T-cell (primary cell): Measurements from ENCODE around the gene RBPJ. TPM values are rescaled to one million over a fixed set of nuclear protein-coding genes. Genes with fewer than 3 reads are reported as not detected.

Experiments used
- ATAC-seq, 4 experiments: fragments of 200-7000 bp in 3 of 4; fragments of 150-1000 bp in 1 of 4; cut with Tn5 transposase; replicated peaks in 1 of 4; 1 replicate in 3 of 4; 2 replicates in 1 of 4; pipeline ENCODE4 v1.10.0; 2021; ENCODE audit warnings: moderate library complexity in 3 of 4, mild to moderate bottlenecking in 2 of 4, moderate number of reproducible peaks in 1 of 4
- CTCF ChIA-PET, 2 donors: fragments of 300-600 bp; sonication (Branson Sonifier 250); formaldehyde crosslinking; loops; one replicate each; lab custom pipeline; 2022; ENCODE audit warnings: antibody characterized with exemption in 2 of 2; lab: Charles Lee
- POLR2A ChIA-PET, 2 donors: fragments of 300-600 bp; sonication (Branson Sonifier 250); formaldehyde crosslinking; loops; one replicate each; lab custom pipeline; 2022; ENCODE audit warnings: antibody characterized with exemption in 2 of 2; lab: Charles Lee
- DNase-seq, 35 experiments: peaks; one replicate each; pipeline versions ENCODE4 v3.0.0 to v3.0.0-alpha.2; 2013 to 2023
- H3K27ac ChIP-seq: one replicate; pipeline ENCODE4 v1.5.1; 2013; ENCODE audit warnings: low read length
- H3K27me3 ChIP-seq, 2 experiments: replicated peaks in 1 of 2; 1 replicate in 1 of 2; 2 replicates in 1 of 2; pipeline versions ENCODE4 v1.6.1 to v1.7.0; 2013; ENCODE audit warnings: low read length in 1 of 2, mixed read lengths in 1 of 2; ENCODE audit not compliant: control insufficient read depth in 2 of 2, insufficient read depth in 2 of 2; ENCODE audit errors: extremely low read depth in 1 of 2
- H3K36me3 ChIP-seq, 2 donors: 1 replicate in 1 of 2; 2 replicates in 1 of 2; pipeline versions ENCODE4 v1.6.1 to v1.7.0; 2013; ENCODE audit warnings: low read length in 1 of 2; ENCODE audit not compliant: control insufficient read depth in 2 of 2, insufficient read depth in 1 of 2; ENCODE audit errors: extremely low read depth in 1 of 2
- H3K4me1 ChIP-seq, 2 experiments: 1 replicate in 1 of 2; 2 replicates in 1 of 2; pipeline versions ENCODE4 v1.6.1 to v1.7.0; 2013; ENCODE audit warnings: low read length in 2 of 2, mixed read lengths in 1 of 2; ENCODE audit not compliant: insufficient read depth in 2 of 2, control insufficient read depth in 1 of 2; ENCODE audit errors: extremely low read depth in 1 of 2
- H3K4me3 ChIP-seq, 2 donors: 1 replicate in 1 of 2; 2 replicates in 1 of 2; pipeline versions ENCODE4 v1.5.1 to v1.7.0; 2013; ENCODE audit warnings: mild to moderate bottlenecking in 2 of 2, low read length in 1 of 2, moderate library complexity in 1 of 2; ENCODE audit not compliant: control insufficient read depth in 1 of 2; ENCODE audit errors: extremely low read depth in 1 of 2
- H3K9me3 ChIP-seq: 2 replicates; pipeline ENCODE4 v1.7.0; 2013
- H3K27ac Mint-ChIP-seq, 2 donors: one replicate each; pipeline ENCODE4 v1.8.0; 2020 to 2021; ENCODE audit warnings: mild to moderate bottlenecking in 2 of 2, mixed read lengths in 2 of 2
- H3K27me3 Mint-ChIP-seq, 2 donors: one replicate each; pipeline ENCODE4 v1.8.0; 2021 to 2022; ENCODE audit warnings: mixed read lengths in 2 of 2
- H3K36me3 Mint-ChIP-seq: one replicate; pipeline ENCODE4 v1.8.0; 2021; ENCODE audit warnings: mixed read lengths
- H3K4me1 Mint-ChIP-seq, 3 donors: one replicate each; pipeline ENCODE4 v1.8.0; 2020 to 2022; ENCODE audit warnings: mixed read lengths in 3 of 3, mild to moderate bottlenecking in 1 of 3
- H3K4me3 Mint-ChIP-seq, 3 donors: one replicate each; pipeline ENCODE4 v1.8.0; 2020 to 2022; ENCODE audit warnings: mild to moderate bottlenecking in 3 of 3, mixed read lengths in 3 of 3, moderate library complexity in 3 of 3
- H3K9me3 Mint-ChIP-seq, 3 donors: one replicate each; pipeline ENCODE4 v1.8.0; 2020 to 2022; ENCODE audit warnings: mixed read lengths in 3 of 3
- WGBS: methylation state at CpG from one replicate; pipeline ENCODE4 v1.1.5; 2013; ENCODE audit warnings: missing lambda C conversion rate; ENCODE audit not compliant: insufficient coverage; 5-methylcytosine and 5-hydroxymethylcytosine counted together
- total RNA-seq, 35 experiments: library from RNA in 6 of 35; stranded (reverse) in 6 of 35; fragments of 120-200 nt in 1 of 35; gene quantifications; one replicate each; pipeline versions ENCODE4 v1.2.1 to v1.2.4 and lab custom pipeline; 2013 to 2026

RBPJ gene
- total RNA-seq, 5 donors from 2014 or later (not counting 1 experiment from before 2014, with no cell fraction given): 55.6 to 81.1 (median 60.5) TPM

- H3K4me3 Mint-ChIP-seq: no peak overlapping the region
- no peaks in the 10 kb centered on the region for H3K27me3 Mint-ChIP-seq
- POLR2A ChIA-PET: interaction anchor here in 1 of 2 donors (0.7 kb wide), 1 partner anchor 13 kb away, joined by 4 read pairs; no protein-coding TSS in a partner anchor
- Histone ChIP-seq H3K36me3 (no peaks in the 10 kb centered on the region), H3K4me3 (no peak overlapping the region), H3K9me3 (no peaks in the 10 kb centered on the region), H3K4me1 (peaks cover 1 to 3% of the 10 kb centered on the region in 2 experiments), H3K27me3 (no peaks in the 10 kb centered on the region), H3K27ac (no peak overlapping the region)
- H3K36me3 Mint-ChIP-seq: no peaks in the 10 kb centered on the region
- CTCF ChIA-PET: interaction anchor here (0.6 to 0.7 kb wide), 2 partner anchors 19 to 21 kb away, joined by 4 to 6 read pairs; no protein-coding TSS in a partner anchor
- H3K9me3 Mint-ChIP-seq: no peaks in the 10 kb centered on the region
- peaks cover 55 to 68% (median 64%) of the 10 kb centered on the region in 3 donors for H3K4me1 Mint-ChIP-seq
- peak overlapping the region in 1 of 2 donors; percentile 47 for H3K27ac Mint-ChIP-seq
- no peak for ATAC-seq
- no CpG with 5 or more reads among the region's 2 CpGs for WGBS
- no peak for DNase-seq
These were observed 16.8 kb downstream of the RBPJ start for GRCh38 chr4:26337612-26338011.

- no peak overlapping the region for H3K4me3 ChIP-seq
- CTCF ChIA-PET: interaction anchor here (0.9 to 3.0 kb wide), 2 partner anchors 9 to 13 kb away, joined by 11 to 18 read pairs; no protein-coding TSS in a partner anchor
- Mint-ChIP-seq H3K27me3 (no peaks in the 10 kb centered on the region), H3K4me3 (no peak overlapping the region), H3K36me3 (peaks cover 5% of the 10 kb centered on the region), H3K4me1 (peaks cover 63 to 68% (median 64%) of the 10 kb centered on the region in 3 donors), H3K27ac (no peak overlapping the region), H3K9me3 (no peaks in the 10 kb centered on the region)
- H3K4me1 ChIP-seq: peaks cover 0 to 2% of the 10 kb centered on the region in 2 experiments
- DNase-seq (no peak), ATAC-seq (no peak)
- WGBS: no CpG with 5 or more reads among the region's 3 CpGs
- H3K9me3 ChIP-seq: no peaks in the 10 kb centered on the region
- POLR2A ChIA-PET: no interaction called here
- no peaks in the 10 kb centered on the region for H3K36me3 ChIP-seq
- H3K27me3 ChIP-seq: no peaks in the 10 kb centered on the region
- H3K27ac ChIP-seq: no peak overlapping the region
These were observed 21.7 kb downstream of the RBPJ start for GRCh38 chr4:26342328-26343037.

- Mint-ChIP-seq H3K27ac (no peak overlapping the region), H3K9me3 (no peaks in the 10 kb centered on the region), H3K27me3 (no peaks in the 10 kb centered on the region), H3K4me3 (no peak overlapping the region), H3K36me3 (peaks cover 6% of the 10 kb centered on the region), H3K4me1 (peaks cover 61 to 65% (median 62%) of the 10 kb centered on the region in 3 donors)
- ATAC-seq: no peak
- no peak overlapping the region for H3K4me3 ChIP-seq
- peaks cover 0 to 2% of the 10 kb centered on the region in 2 experiments for H3K4me1 ChIP-seq
- POLR2A ChIA-PET: interaction anchor here (0.6 to 0.7 kb wide), 2 partner anchors 151 to 672 kb away, joined by 4 to 16 read pairs; no protein-coding TSS in a partner anchor
- no peaks in the 10 kb centered on the region for H3K36me3 ChIP-seq
- no peak for DNase-seq
- no peaks in the 10 kb centered on the region for H3K27me3 ChIP-seq
- H3K9me3 ChIP-seq: no peaks in the 10 kb centered on the region
- CTCF ChIA-PET: interaction anchor here in 1 of 2 donors (0.9 kb wide), 1 partner anchor 10 kb away, joined by 18 read pairs; no protein-coding TSS in a partner anchor
- WGBS: 60% methylated on average over 1 of the region's 3 CpGs
- no peak overlapping the region for H3K27ac ChIP-seq
These were observed 22.2 kb downstream of the RBPJ start for GRCh38 chr4:26343038-26343398.

GRCh38 chr4:26344901-26345564 lies 24.2 kb downstream of the RBPJ start:
- Histone ChIP-seq H3K4me1 (peaks cover 0 to 2% of the 10 kb centered on the region in 2 experiments), H3K4me3 (no peak overlapping the region), H3K27ac (no peak overlapping the region), H3K36me3 (no peaks in the 10 kb centered on the region), H3K9me3 (no peaks in the 10 kb centered on the region), H3K27me3 (no peaks in the 10 kb centered on the region)
- ChIA-PET CTCF (interaction anchor here in 1 of 2 donors (1.0 to 1.7 kb wide), 3 partner anchors 12 to 20 kb away, joined by 3 to 5 read pairs (median 3); no protein-coding TSS in a partner anchor), POLR2A (interaction anchor here in 1 of 2 donors (0.5 to 0.6 kb wide), 2 partner anchors 15 kb away, joined by 3 read pairs; no protein-coding TSS in a partner anchor)
- H3K27ac Mint-ChIP-seq: no peak overlapping the region
- no peaks in the 10 kb centered on the region for H3K27me3 Mint-ChIP-seq
- H3K9me3 Mint-ChIP-seq: no peaks in the 10 kb centered on the region
- H3K36me3 Mint-ChIP-seq: peaks cover 9% of the 10 kb centered on the region
- no peak for ATAC-seq
- WGBS: no CpG with 5 or more reads among the region's 4 CpGs
- peaks cover 69 to 73% (median 71%) of the 10 kb centered on the region in 3 donors for H3K4me1 Mint-ChIP-seq
- no peak for DNase-seq
- H3K4me3 Mint-ChIP-seq: no peak overlapping the region

GRCh38 chr4:26345565-26345938 lies 24.7 kb downstream of the RBPJ start:
- CTCF ChIA-PET: interaction anchor here (0.6 to 1.7 kb wide), 3 partner anchors 15 to 1001 kb away, joined by 3 to 5 read pairs (median 3); no protein-coding TSS in a partner anchor
- no peaks in the 10 kb centered on the region for H3K9me3 ChIP-seq
- Mint-ChIP-seq H3K27me3 (no peaks in the 10 kb centered on the region), H3K9me3 (no peaks in the 10 kb centered on the region), H3K4me1 (peaks cover 69 to 75% (median 72%) of the 10 kb centered on the region in 3 donors), H3K36me3 (peaks cover 9% of the 10 kb centered on the region), H3K4me3 (no peak overlapping the region), H3K27ac (no peak overlapping the region)
- peaks cover 0 to 2% of the 10 kb centered on the region in 2 experiments for H3K4me1 ChIP-seq
- no peak overlapping the region for H3K27ac ChIP-seq
- no peaks in the 10 kb centered on the region for H3K36me3 ChIP-seq
- DNase-seq (no peak), ATAC-seq (no peak)
- WGBS: no CpG with 5 or more reads among the region's 3 CpGs
- POLR2A ChIA-PET: no interaction called here
- no peaks in the 10 kb centered on the region for H3K27me3 ChIP-seq
- H3K4me3 ChIP-seq: no peak overlapping the region

- peak overlapping the region in 1 of 2 donors; percentile 17 for H3K27ac Mint-ChIP-seq
- no peak overlapping the region for H3K4me3 Mint-ChIP-seq
- Histone ChIP-seq H3K9me3 (no peaks in the 10 kb centered on the region), H3K27ac (no peak overlapping the region), H3K4me3 (no peak overlapping the region), H3K27me3 (no peaks in the 10 kb centered on the region), H3K4me1 (peaks cover 0 to 4% of the 10 kb centered on the region in 2 experiments), H3K36me3 (no peaks in the 10 kb centered on the region)
- ATAC-seq: peak in 1 of 4 experiments; percentile 34
- no CpG with 5 or more reads among the region's 6 CpGs for WGBS
- H3K9me3 Mint-ChIP-seq: no peaks in the 10 kb centered on the region
- POLR2A ChIA-PET: no interaction called here
- H3K27me3 Mint-ChIP-seq: no peaks in the 10 kb centered on the region
- DNase-seq: peak in 2 of 35 experiments; percentile 6 to 42
- H3K4me1 Mint-ChIP-seq: peaks cover 68 to 74% (median 73%) of the 10 kb centered on the region in 3 donors
- CTCF ChIA-PET: interaction anchor here (0.6 to 1.7 kb wide), 3 partner anchors 16 to 1002 kb away, joined by 3 to 5 read pairs (median 3); no protein-coding TSS in a partner anchor
- peaks cover 9% of the 10 kb centered on the region for H3K36me3 Mint-ChIP-seq
These were observed 25.4 kb downstream of the RBPJ start for GRCh38 chr4:26346203-26346620.
